Right hindlimb (tissue), 1 donor: ENCODE results near the gene SPDYE4.

Experiments used
- DNase-seq: peaks from one replicate; pipeline ENCODE4 v3.0.0-alpha.2; 2018

The SPDYE4 gene

GRCh38 chr17:8736796-8737195 is 21.6 kb downstream of the SPDYE4 start:
- no peak for DNase-seq

GRCh38 chr17:8736362-8736761 is 22.0 kb downstream of the SPDYE4 start:
- DNase-seq: no peak

GRCh38 chr17:8735336-8735939 is 22.9 kb downstream of the SPDYE4 start:
- DNase-seq: no peak

- no peak for DNase-seq
Observed at GRCh38 chr17:8734876-8735275, 23.5 kb downstream of the SPDYE4 start.

GRCh38 chr17:8732406-8733085 is 25.8 kb downstream of the SPDYE4 start:
- DNase-seq: no peak

GRCh38 chr17:8729860-8730259 is 28.5 kb downstream of the SPDYE4 start:
- DNase-seq: no peak

- DNase-seq: no peak
Observed at GRCh38 chr17:8729421-8729820, 28.9 kb downstream of the SPDYE4 start.

GRCh38 chr17:8728971-8729370 is 29.4 kb downstream of the SPDYE4 start:
- DNase-seq: no peak

- DNase-seq: no peak
Observed at GRCh38 chr17:8728251-8728938, 30.0 kb downstream of the SPDYE4 start.

- peak; percentile 55 for DNase-seq
Observed at GRCh38 chr17:8726941-8727555, 31.3 kb downstream of the SPDYE4 start.

- peak; percentile 15 for DNase-seq
Observed at GRCh38 chr17:8725881-8726876, 32.2 kb downstream of the SPDYE4 start.

GRCh38 chr17:8724451-8724850 is 33.9 kb downstream of the SPDYE4 start:
- no peak for DNase-seq

GRCh38 chr17:8720596-8720995 is 37.8 kb downstream of the SPDYE4 start:
- no peak for DNase-seq

GRCh38 chr17:8719291-8720246 is 38.8 kb downstream of the SPDYE4 start:
- DNase-seq: no peak

- no peak for DNase-seq
Observed at GRCh38 chr17:8718001-8718563, 40.3 kb downstream of the SPDYE4 start.

GRCh38 chr17:8713878-8714277 is 44.5 kb downstream of the SPDYE4 start:
- DNase-seq: no peak

GRCh38 chr17:8713315-8713714 is 45.0 kb downstream of the SPDYE4 start:
- no peak for DNase-seq

GRCh38 chr17:8712698-8713097 is 45.6 kb downstream of the SPDYE4 start:
- DNase-seq: no peak

GRCh38 chr17:8711291-8711690 is 47.1 kb downstream of the SPDYE4 start:
- no peak for DNase-seq

- DNase-seq: no peak
Observed at GRCh38 chr17:8710813-8711212, 47.5 kb downstream of the SPDYE4 start.

GRCh38 chr17:8709006-8709405 is 49.3 kb downstream of the SPDYE4 start:
- no peak for DNase-seq
